Subcutaneous abdominal adipose tissue (tissue), 5 donors: ENCODE results near the gene KDM1B.

Source experiments
- H3K27ac ChIP-seq: one replicate; pipeline ENCODE4 v1.7.0; 2013; ENCODE audit warnings: low read depth, mild to moderate bottlenecking, inconsistent platforms, low read length, moderate library complexity
- H3K27me3 ChIP-seq, 5 donors: one replicate each; pipeline ENCODE4 v1.7.0; 2013; ENCODE audit warnings: low read length in 5 of 5, inconsistent platforms in 1 of 5; ENCODE audit not compliant: control insufficient read depth in 5 of 5, insufficient read depth in 4 of 5
- H3K36me3 ChIP-seq, 5 donors: one replicate each; pipeline ENCODE4 v1.7.0; 2013; ENCODE audit warnings: low read length in 5 of 5; ENCODE audit not compliant: control insufficient read depth in 5 of 5, insufficient read depth in 5 of 5
- H3K4me1 ChIP-seq, 5 donors: one replicate each; pipeline ENCODE4 v1.7.0; 2013; ENCODE audit warnings: low read length in 5 of 5, mild to moderate bottlenecking in 3 of 5, moderate library complexity in 1 of 5; ENCODE audit not compliant: control insufficient read depth in 5 of 5, insufficient read depth in 5 of 5
- H3K4me3 ChIP-seq, 5 donors: one replicate each; pipeline ENCODE4 v1.7.0; 2013; ENCODE audit warnings: low read length in 5 of 5, low read depth in 1 of 5
- H3K9ac ChIP-seq, 5 donors: one replicate each; pipeline ENCODE4 v1.7.0; 2013; ENCODE audit warnings: low read length in 5 of 5, mild to moderate bottlenecking in 4 of 5, moderate library complexity in 3 of 5
- H3K9me3 ChIP-seq, 5 donors: one replicate each; pipeline ENCODE4 v1.7.0; 2013; ENCODE audit warnings: low read length in 5 of 5; ENCODE audit not compliant: control insufficient read depth in 5 of 5
- donor health status: healthy.
- donor health status: healthy.
- donor health status: healthy.
- donor health status: healthy.
- donor health status: healthy.

The KDM1B gene

GRCh38 chr6:18234564-18234963 is 79.3 kb downstream of the KDM1B start:
- Histone ChIP-seq H3K4me1 (no peaks in the 10 kb centered on the region), H3K4me3 (no peak overlapping the region), H3K9me3 (peaks cover 0 to 5% (median 3%) of the 10 kb centered on the region in 5 donors), H3K36me3 (peaks cover 19 to 37% (median 30%) of the 10 kb centered on the region in 5 donors), H3K9ac (no peak overlapping the region), H3K27me3 (no peaks in the 10 kb centered on the region), H3K27ac (no peak overlapping the region)

DNA sequence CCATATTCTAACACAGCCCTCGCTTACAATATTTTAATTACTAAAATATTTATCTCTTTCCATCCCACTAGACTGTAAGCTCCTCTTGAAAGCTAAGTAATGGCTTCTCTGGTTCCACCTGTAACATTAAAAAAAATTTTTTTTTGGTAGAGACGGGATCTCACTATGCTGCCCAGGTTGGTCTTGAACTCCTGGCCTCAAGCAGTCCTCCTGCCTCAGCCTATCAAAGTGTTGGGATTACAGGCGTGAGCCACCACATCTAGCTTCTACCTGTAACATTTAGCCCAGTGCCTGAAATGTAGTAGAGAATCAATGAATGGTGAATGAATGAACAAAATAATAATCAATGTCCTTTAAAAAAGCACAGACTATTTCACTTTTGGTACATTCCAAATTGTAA is 80.3 kb downstream of the KDM1B start:
- Histone ChIP-seq H3K4me3 (no peak overlapping the region), H3K4me1 (no peaks in the 10 kb centered on the region), H3K36me3 (peaks cover 19 to 37% (median 30%) of the 10 kb centered on the region in 5 donors), H3K27ac (no peak overlapping the region), H3K9ac (no peak overlapping the region), H3K27me3 (no peaks in the 10 kb centered on the region), H3K9me3 (peaks cover 0 to 5% (median 3%) of the 10 kb centered on the region in 5 donors)

- Histone ChIP-seq H3K4me1 (no peaks in the 10 kb centered on the region), H3K9ac (no peak overlapping the region), H3K36me3 (peaks cover 19 to 43% (median 31%) of the 10 kb centered on the region in 5 donors), H3K27ac (no peak overlapping the region), H3K9me3 (peaks cover 0 to 5% (median 0%) of the 10 kb centered on the region in 5 donors), H3K4me3 (no peak overlapping the region), H3K27me3 (no peaks in the 10 kb centered on the region)
Observed at GRCh38 chr6:18237167-18237566, 81.9 kb downstream of the KDM1B start.

- no peaks in the 10 kb centered on the region for H3K27me3 ChIP-seq
- H3K4me1 ChIP-seq = no peaks in the 10 kb centered on the region
- no peaks in the 10 kb centered on the region for H3K9me3 ChIP-seq
- H3K36me3 ChIP-seq = peaks cover 32 to 54% (median 38%) of the 10 kb centered on the region in 5 donors
- no peak overlapping the region for H3K9ac ChIP-seq
- H3K4me3 ChIP-seq = no peak overlapping the region
- no peak overlapping the region for H3K27ac ChIP-seq
Observed at GRCh38 chr6:18240230-18240629, 85.0 kb downstream of the KDM1B start.

DNA sequence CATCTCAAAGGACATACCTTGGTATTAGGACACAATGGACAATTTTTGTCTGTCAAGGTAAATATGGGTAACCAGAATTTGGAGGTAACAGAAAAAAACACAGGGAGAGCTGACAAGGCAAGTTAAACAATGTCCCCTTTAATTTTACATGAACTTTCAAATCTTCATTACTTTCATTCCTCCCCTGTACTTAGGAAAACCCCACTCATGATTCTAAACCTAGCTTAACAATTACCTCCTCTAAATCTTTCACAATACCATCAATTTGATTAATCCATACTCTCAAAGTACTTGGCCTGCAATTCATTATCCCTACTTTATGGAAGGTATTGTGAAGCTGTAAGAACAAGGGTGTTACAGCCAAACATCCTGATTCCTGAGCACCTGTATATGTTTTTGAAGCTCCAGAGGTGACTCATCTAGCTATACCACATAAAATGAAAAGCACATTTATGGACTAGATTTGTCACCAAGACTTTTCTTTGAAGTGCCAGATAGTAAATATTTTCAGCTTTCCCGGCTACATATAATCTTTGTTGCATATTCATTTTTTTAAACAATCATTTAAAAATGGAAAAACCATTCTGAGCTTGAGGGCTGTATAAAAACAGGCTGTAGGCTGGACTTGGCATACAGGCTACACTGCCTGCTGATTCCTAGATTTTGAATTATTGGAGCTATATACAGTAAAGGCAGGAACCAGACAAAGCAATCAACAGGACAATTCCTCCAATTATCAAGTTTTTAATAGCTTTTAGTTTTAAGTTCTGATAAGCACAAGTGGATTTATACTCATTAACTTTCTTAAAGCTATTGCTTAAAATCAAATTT is 86.2 kb downstream of the KDM1B start:
- H3K9me3 ChIP-seq = no peaks in the 10 kb centered on the region
- no peak overlapping the region for H3K27ac ChIP-seq
- peaks cover 22 to 51% (median 33%) of the 10 kb centered on the region in 5 donors for H3K36me3 ChIP-seq
- H3K27me3 ChIP-seq = no peaks in the 10 kb centered on the region
- no peak overlapping the region for H3K9ac ChIP-seq
- H3K4me3 ChIP-seq = no peak overlapping the region
- H3K4me1 ChIP-seq = no peaks in the 10 kb centered on the region

DNA sequence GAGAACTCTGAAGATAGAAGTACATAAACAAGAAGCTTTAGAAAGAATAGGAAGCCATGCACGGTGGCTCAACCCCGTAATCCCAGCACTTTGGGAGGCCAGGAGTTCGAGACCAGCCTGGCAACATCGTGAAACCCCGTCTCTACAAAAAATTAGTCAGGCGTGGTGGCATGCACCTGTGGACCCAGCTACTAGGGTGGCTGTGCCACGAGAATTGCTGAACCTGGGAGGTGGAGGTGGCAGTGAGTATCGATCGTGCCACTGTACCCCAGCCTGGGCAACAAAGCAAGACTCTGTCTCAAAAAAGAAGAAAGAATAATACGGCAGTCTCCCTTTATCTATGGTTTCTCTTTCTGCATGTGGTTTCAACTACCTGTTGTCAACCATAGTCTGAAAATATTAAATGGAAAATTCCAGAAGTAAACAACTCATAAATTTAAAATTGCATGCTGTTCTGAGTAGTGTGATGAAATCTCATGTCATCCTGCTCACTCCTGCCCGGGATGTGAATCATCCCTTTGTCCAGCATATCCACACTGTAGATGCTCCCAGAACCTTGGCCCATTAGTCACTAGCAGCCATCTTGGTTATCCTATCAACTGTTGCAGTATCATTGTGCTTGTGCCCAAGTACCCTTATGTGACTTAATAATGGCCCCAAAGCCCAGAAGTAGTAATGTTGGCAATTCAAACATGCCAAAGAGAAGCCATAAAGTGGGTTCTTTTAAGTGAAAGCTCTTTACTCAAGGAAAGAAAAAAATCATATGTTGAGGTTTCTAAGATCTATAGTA is 87.0 kb downstream of the KDM1B start:
- Histone ChIP-seq H3K9ac (no peak overlapping the region), H3K36me3 (peaks cover 22 to 46% (median 27%) of the 10 kb centered on the region in 5 donors), H3K27ac (no peak overlapping the region), H3K4me1 (no peaks in the 10 kb centered on the region), H3K4me3 (no peak overlapping the region), H3K27me3 (no peaks in the 10 kb centered on the region), H3K9me3 (no peaks in the 10 kb centered on the region)

- Histone ChIP-seq H3K9ac (no peak overlapping the region), H3K4me1 (no peaks in the 10 kb centered on the region), H3K36me3 (peaks cover 23 to 48% (median 24%) of the 10 kb centered on the region in 5 donors), H3K27me3 (no peaks in the 10 kb centered on the region), H3K9me3 (no peaks in the 10 kb centered on the region), H3K27ac (no peak overlapping the region), H3K4me3 (no peak overlapping the region)
Observed at GRCh38 chr6:18243302-18243893, 88.2 kb downstream of the KDM1B start.

DNA sequence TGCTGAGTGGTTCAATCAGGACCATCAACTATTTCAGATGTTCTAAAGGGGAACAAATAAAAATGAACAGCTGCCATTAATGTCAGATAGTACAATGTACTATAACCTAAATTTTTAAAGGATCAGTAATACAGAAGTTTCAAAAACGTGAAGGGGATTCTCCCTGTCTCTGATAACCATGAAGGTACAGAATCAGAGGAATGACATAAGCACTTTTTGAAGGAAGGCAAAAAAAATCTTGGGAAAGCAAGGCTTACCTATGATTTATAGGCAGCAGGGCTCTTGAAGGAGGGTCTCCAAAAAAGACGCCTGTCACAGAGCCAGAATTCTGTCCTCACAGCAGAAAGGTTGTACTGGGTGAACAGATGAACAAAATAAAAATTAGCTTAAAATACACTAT is 89.0 kb downstream of the KDM1B start:
- H3K4me3 ChIP-seq = no peak overlapping the region
- no peaks in the 10 kb centered on the region for H3K27me3 ChIP-seq
- H3K9ac ChIP-seq = no peak overlapping the region
- no peaks in the 10 kb centered on the region for H3K4me1 ChIP-seq
- H3K36me3 ChIP-seq = peaks cover 23 to 56% (median 32%) of the 10 kb centered on the region in 5 donors
- no peak overlapping the region for H3K27ac ChIP-seq
- H3K9me3 ChIP-seq = no peaks in the 10 kb centered on the region

- Histone ChIP-seq H3K4me1 (no peaks in the 10 kb centered on the region), H3K27ac (no peak overlapping the region), H3K9me3 (no peaks in the 10 kb centered on the region), H3K9ac (no peak overlapping the region), H3K4me3 (no peak overlapping the region), H3K27me3 (no peaks in the 10 kb centered on the region), H3K36me3 (peaks cover 24 to 62% (median 32%) of the 10 kb centered on the region in 5 donors)
Observed at GRCh38 chr6:18245079-18245478, 89.9 kb downstream of the KDM1B start.

DNA sequence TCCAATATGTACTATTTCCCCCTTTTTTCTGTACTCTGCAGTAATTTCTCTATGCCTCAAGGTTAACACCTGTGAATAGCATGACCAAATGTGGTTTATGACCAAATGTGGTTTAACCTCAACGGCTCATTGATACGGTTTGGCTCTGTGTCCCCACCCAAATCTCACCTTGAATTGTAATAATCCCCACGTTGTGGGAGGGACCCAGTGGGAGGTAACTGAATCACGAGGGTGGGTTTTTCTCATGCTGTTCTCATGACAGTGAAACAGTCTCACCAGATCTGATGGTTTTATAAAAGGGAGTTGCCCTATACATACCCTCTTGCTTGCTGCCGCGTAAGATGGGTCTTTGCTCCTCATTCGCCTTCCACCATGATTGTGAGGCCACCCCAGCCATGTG is 90.4 kb downstream of the KDM1B start:
- Histone ChIP-seq H3K9ac (no peak overlapping the region), H3K9me3 (no peaks in the 10 kb centered on the region), H3K36me3 (peaks cover 24 to 62% (median 32%) of the 10 kb centered on the region in 5 donors), H3K4me1 (no peaks in the 10 kb centered on the region), H3K4me3 (no peak overlapping the region), H3K27ac (no peak overlapping the region), H3K27me3 (no peaks in the 10 kb centered on the region)
